Left lung (tissue), 10 donors: ENCODE results near the gene DNM3. TPM values are rescaled to one million over a fixed set of nuclear protein-coding genes. Genes with fewer than 3 reads are reported as not detected.
A peak's percentile ranks its signal among the peaks of the same experiment; 100 is the strongest.
"Not testable (repeated sequence)": the region's sequence is repeated elsewhere in the genome, so short reads cannot be mapped to it uniquely, and the experiment has no call there.

Experiments used
- ATAC-seq: fragments of 200-7000 bp; cut with Tn5 transposase; one replicate; pipeline ENCODE4 v1.9.1; 2020; ENCODE audit warnings: moderate library complexity
- DNase-seq, 4 donors: peaks; one replicate each; pipeline ENCODE4 v3.0.0-alpha.2; 2013 to 2020
- H3K27ac ChIP-seq, 2 donors: fragments of 200-600 bp; sonication (generic) in 1 of 2; one replicate each; pipeline versions ENCODE4 v1.5.0 to v1.8.0; 2020 to 2021
- H3K27me3 ChIP-seq, 2 donors: fragments of 200-600 bp; sonication (generic) in 1 of 2; one replicate each; pipeline versions ENCODE4 v1.5.0 to v1.8.0; 2020 to 2021
- H3K36me3 ChIP-seq, 2 donors: fragments of 200-600 bp; sonication (generic) in 1 of 2; one replicate each; pipeline versions ENCODE4 v1.5.0 to v1.8.0; 2020 to 2021
- H3K4me1 ChIP-seq, 2 donors: fragments of 200-600 bp; one replicate each; pipeline ENCODE4 v1.8.0; 2021
- H3K4me3 ChIP-seq, 2 donors: fragments of 200-600 bp; sonication (generic) in 1 of 2; one replicate each; pipeline versions ENCODE4 v1.5.0 to v1.8.0; 2020 to 2021; ENCODE audit warnings: mild to moderate bottlenecking in 1 of 2
- H3K9me3 ChIP-seq, 2 donors: fragments of 200-600 bp; sonication (generic) in 1 of 2; one replicate each; pipeline versions ENCODE4 v1.5.0 to v1.8.0; 2020 to 2021
- intact Hi-C, 2 donors: fragments of 100-400 bp; cut with DNase I; formaldehyde crosslinking; loops; one replicate each; pipeline versions ENCODE4 v1.11.2 to v1.14.2; 2022
- polyA plus RNA-seq, 6 donors: library from polyadenylated mRNA; unstranded; fragments of 120-200 nt; gene quantifications; one replicate each; pipeline ENCODE4 v1.2.1, GENCODE V29; 2013; ENCODE audit not compliant: insufficient read length in 6 of 6
- total RNA-seq, 2 donors: library from RNA; stranded (reverse); fragmentation: NEBNext Ultra II Directional; extraction: Animal tissue kit (Norgen Biotek cat#: 25700); gene quantifications; one replicate each; pipeline ENCODE4 v1.2.1, GENCODE V29; 2021
- TF ChIP-seq, protein P1 (sequence below), 2 donors: fragments of 200-600 bp; sonication (generic) in 1 of 2; IDR thresholded peaks; one replicate each; pipeline versions ENCODE4 v1.5.0 to v1.8.0; 2021; ENCODE audit warnings: antibody characterized with exemption in 2 of 2
- donor health status: DM: no; HTN: yes; CAD: no.
- donor health status: DM: no; HTN: no; CAD: no.

Gene DNM3
- total and polyA plus RNA-seq, 8 donors = 5.2 to 7.7 (median 6.3) TPM

DNA sequence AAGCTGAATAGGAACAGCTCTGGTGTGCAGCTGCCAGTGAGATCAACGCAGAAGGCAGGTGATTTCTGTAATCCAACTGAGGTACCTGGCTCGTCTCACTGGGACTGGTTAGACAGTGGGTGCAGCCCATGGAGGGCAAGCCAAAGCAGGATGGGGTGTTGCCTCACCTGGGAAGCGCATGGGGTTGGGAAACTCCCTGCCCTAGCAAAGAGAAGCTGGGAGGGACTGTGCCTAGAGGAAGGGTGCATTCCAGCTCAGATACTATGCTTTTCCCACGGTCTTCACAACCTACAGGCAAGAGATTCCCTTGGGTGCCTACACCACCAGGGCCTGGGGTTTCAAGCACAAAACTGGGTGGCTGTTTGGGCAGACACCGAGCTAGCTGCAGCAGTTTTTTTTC is 183.2 kb downstream of the DNM3 start:
- peak; percentile 81 for ATAC-seq
- Histone ChIP-seq H3K27ac (no peak overlapping the region), H3K9me3 (no peaks in the 10 kb centered on the region), H3K4me3 (no peak overlapping the region), H3K27me3 (no peaks in the 10 kb centered on the region), H3K36me3 (no peaks in the 10 kb centered on the region), H3K4me1 (no peaks in the 10 kb centered on the region)
- TF ChIP-seq, protein P1, sequence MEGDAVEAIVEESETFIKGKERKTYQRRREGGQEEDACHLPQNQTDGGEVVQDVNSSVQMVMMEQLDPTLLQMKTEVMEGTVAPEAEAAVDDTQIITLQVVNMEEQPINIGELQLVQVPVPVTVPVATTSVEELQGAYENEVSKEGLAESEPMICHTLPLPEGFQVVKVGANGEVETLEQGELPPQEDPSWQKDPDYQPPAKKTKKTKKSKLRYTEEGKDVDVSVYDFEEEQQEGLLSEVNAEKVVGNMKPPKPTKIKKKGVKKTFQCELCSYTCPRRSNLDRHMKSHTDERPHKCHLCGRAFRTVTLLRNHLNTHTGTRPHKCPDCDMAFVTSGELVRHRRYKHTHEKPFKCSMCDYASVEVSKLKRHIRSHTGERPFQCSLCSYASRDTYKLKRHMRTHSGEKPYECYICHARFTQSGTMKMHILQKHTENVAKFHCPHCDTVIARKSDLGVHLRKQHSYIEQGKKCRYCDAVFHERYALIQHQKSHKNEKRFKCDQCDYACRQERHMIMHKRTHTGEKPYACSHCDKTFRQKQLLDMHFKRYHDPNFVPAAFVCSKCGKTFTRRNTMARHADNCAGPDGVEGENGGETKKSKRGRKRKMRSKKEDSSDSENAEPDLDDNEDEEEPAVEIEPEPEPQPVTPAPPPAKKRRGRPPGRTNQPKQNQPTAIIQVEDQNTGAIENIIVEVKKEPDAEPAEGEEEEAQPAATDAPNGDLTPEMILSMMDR (IDR thresholded peaks at IDR 0.05) = no peak
- intact Hi-C loops = no loop called here
- DNase-seq = peak in 1 of 4 donors; percentile 24

DNA sequence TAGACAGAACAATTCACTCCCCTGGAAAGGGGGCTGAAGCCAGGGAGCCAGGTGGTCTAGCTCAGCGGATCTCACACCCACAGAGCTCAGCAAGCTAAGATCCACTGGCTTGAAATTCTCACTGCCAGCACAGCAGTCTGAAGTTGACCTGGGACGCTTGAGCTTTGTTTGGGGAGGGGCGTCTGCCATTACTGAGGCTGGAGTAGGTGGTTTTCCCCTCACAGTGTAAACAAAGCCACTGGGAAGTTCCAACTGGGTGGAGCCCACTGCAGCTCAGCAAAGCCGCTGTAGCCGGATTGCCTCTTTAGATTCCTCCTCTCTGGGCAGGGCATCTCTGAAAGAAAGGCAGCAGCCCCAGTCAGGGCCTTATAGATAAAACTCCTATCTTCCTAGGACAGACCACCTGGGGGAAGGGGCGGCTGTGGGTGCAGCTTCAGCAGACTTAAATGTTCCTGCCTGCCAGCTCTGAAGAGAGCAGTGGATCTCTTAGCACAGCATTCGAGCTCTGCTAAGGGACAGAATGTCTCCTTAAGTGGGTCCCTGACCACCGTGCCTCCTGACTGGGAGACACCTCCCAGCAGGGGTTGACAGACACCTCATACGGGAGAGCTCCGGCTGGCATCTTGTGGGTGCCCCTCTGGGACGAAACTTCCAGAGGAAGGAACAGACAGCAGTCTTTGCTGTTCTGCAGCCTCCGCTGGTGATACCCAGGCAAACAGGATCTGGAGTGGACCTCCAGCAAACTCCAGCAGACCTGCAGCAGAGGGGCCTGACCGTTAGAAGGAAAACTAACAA is 183.8 kb downstream of the DNM3 start:
- H3K36me3 ChIP-seq, H3K9me3 ChIP-seq, intact Hi-C loops, H3K4me3 ChIP-seq, H3K4me1 ChIP-seq, H3K27ac ChIP-seq, H3K27me3 ChIP-seq: not testable (repeated sequence)
- DNase-seq (peak in 3 of 4 donors; percentile 19 to 53 (median 45)), ATAC-seq (peak; percentile 50)

DNA sequence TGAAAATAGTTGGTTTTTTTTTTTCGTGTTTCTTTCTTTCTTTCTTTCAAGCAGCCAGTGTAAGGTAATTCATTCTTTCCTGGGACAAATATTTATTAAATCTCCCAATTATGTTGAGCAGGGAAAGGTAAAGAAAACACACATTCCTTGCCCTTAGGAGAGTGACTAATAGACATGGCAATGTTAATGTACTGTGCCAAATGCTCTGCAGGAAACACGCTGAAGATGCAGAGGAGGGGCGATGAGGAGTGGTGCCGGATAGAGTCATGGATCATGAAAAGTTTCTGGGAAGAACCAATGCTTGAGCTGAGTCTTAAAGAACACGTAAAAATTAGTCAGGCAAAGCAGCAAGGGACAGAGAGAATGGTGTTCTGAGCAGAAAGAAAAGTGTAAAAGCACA is 199.2 kb downstream of the DNM3 start:
- H3K27ac ChIP-seq = no peak overlapping the region
- TF ChIP-seq, protein P1 (IDR thresholded peaks at IDR 0.05) = no peak
- no peak overlapping the region for H3K4me3 ChIP-seq
- intact Hi-C loops = no loop called here
- H3K27me3 ChIP-seq = no peaks in the 10 kb centered on the region
- H3K36me3 ChIP-seq = no peaks in the 10 kb centered on the region
- H3K4me1 ChIP-seq = no peaks in the 10 kb centered on the region
- ATAC-seq (no peak), DNase-seq (no peak)
- no peaks in the 10 kb centered on the region for H3K9me3 ChIP-seq

DNA sequence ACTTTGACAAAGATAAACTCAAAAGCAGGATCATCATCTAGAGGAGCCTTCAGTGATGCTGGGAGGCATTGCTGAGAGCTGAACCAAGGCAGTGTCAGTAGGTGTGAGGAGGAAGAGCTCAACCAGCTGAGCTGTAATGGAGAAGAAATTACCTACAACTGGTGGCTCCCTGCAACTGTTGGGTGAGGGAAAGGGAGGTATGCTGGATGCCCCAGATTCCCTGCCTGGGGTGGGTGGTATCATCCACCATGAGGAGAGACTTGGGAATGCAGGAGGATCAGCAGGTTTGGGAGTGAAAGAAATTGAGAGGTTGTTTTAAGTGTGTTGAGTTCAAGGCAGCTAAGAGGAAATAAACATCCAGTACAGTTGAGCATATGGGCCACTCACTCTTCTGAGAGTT is 199.8 kb downstream of the DNM3 start:
- Histone ChIP-seq H3K36me3 (no peaks in the 10 kb centered on the region), H3K4me1 (no peaks in the 10 kb centered on the region), H3K9me3 (no peaks in the 10 kb centered on the region), H3K27me3 (no peaks in the 10 kb centered on the region), H3K27ac (no peak overlapping the region), H3K4me3 (no peak overlapping the region)
- no peak for ATAC-seq
- TF ChIP-seq, protein P1 (IDR thresholded peaks at IDR 0.05) = no peak
- intact Hi-C loops = no loop called here
- no peak for DNase-seq

DNA sequence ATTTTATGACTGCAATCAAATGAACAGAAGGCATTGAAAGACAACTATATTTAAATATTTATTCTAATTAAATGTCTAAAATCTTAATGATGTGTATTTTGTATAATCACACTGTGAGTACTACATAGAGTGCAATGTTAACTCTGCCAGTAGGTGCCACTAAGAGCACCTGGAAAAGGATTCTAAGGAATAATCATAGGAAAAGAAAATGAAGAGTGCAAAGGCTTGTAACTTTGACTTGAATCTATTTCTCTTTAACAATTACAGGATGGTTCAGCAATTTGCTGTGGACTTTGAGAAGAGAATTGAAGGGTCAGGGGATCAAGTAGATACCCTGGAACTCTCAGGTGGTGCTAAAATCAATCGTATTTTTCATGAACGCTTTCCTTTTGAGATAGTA is 200.4 kb downstream of the DNM3 start:
- H3K9me3 ChIP-seq = no peaks in the 10 kb centered on the region
- H3K27ac ChIP-seq = no peak overlapping the region
- TF ChIP-seq, protein P1 (IDR thresholded peaks at IDR 0.05) = peak in 1 of 2 donors; percentile 19
- H3K36me3 ChIP-seq = no peaks in the 10 kb centered on the region
- peak; percentile 45 for ATAC-seq
- H3K4me1 ChIP-seq = no peaks in the 10 kb centered on the region
- no peaks in the 10 kb centered on the region for H3K27me3 ChIP-seq
- intact Hi-C loops = no loop called here
- H3K4me3 ChIP-seq = no peak overlapping the region
- peak in 1 of 4 donors; percentile 39 for DNase-seq

DNA sequence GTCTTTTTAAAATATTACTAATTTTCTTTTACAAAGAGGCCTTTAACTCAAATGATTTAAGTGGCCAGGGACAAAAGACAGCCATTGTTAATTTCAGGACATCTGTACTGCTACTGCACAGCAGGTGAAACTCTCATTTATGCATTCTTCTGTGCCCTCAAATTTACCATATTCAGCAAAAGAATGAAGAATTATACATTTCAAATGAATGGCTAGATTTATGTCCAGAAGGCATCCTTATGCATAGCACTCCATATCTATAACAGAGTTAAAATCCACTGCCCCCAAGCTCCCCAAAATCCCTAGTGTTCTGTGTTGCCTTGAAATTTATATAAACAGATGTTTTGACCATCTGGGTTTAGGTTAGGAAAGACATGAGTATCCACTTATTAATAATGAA is 202.6 kb downstream of the DNM3 start:
- Histone ChIP-seq H3K4me1 (no peaks in the 10 kb centered on the region), H3K36me3 (no peaks in the 10 kb centered on the region), H3K27ac (no peak overlapping the region), H3K4me3 (no peak overlapping the region), H3K9me3 (no peaks in the 10 kb centered on the region), H3K27me3 (no peaks in the 10 kb centered on the region)
- ATAC-seq (no peak), DNase-seq (no peak)
- intact Hi-C loops = no loop called here
- TF ChIP-seq, protein P1 (IDR thresholded peaks at IDR 0.05) = no peak
